T-helper 22 cell (primary cell): ENCODE results near the gene HECTD2.
A peak's percentile ranks its signal among the peaks of the same experiment; 100 is the strongest.
"Not testable (repeated sequence)": the region's sequence is repeated elsewhere in the genome, so short reads cannot be mapped to it uniquely, and the experiment has no call there.

Source experiments
- DNase-seq: peaks from one replicate; pipeline ENCODE4 v3.0.0-alpha.2; 2020; ENCODE audit warnings: low read depth

The HECTD2 gene

GRCh38 chr10:91409869-91410637 is at the start of gene HECTD2:
Gene HECTD2, plus strand, starts transcription at chr10:91410344. Its CDS starts 95 bp downstream, at chr10:91410439.
- peak; percentile 70 for DNase-seq

DNA sequence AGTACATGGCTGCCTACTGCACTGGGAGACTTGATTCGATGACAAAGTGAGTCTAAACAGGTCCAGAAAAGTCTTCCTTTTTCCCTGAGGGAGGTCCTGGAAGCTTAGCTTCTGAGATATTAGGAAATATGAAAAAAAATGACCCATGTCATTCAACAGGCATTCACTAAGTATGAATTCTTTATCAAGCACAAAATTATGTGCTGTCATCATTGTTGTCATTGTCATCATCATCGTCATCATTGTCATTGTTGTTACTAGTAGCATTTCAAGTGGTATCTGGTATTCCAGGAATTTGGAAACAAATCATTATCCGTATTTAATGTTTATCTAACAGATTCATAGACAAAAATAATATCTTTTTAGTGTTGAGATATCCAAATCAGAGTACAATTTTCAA is 49.7 kb upstream of the HECTD2 start:
- DNase-seq = no peak

DNA sequence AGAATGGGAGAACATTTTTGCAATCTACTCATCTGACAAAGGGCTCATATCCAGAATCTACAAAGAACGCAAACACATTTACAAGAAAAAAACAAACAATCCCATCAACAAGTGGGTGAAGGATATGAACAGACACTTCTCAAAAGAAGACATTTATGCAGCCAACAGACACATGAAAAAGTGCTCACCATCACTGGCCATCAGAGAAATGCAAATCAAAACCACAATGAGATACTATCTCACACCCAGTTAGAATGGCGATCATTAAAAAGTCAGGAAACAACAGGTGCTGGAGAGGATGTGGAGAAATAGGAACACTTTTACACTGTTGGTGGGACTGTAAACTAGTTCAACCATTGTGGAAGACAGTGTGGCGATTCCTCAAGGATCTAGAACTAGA is 44.6 kb upstream of the HECTD2 start:
- not testable (repeated sequence) for DNase-seq

GRCh38 chr10:91366704-91367103 is 43.4 kb upstream of the HECTD2 start:
- DNase-seq = no peak

DNA sequence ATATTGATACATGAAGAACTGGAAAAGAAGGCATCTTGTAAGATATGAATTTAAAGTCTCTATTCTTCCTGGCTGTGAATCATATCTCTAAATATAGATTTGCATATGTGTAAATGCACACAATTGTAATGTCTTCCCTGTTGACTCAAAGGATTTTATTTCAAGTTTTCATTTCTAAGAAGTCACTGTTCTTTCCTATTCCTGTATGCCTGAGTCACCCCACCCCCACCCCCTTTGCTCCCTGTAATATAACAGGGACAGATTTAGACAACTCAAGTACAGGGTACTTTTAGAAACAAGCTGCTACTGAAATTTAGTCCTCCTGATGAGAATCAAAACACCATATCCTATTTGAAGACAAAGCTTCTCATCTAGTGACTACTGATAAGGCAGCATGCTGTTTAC is 43.0 kb upstream of the HECTD2 start:
- no peak for DNase-seq

DNA sequence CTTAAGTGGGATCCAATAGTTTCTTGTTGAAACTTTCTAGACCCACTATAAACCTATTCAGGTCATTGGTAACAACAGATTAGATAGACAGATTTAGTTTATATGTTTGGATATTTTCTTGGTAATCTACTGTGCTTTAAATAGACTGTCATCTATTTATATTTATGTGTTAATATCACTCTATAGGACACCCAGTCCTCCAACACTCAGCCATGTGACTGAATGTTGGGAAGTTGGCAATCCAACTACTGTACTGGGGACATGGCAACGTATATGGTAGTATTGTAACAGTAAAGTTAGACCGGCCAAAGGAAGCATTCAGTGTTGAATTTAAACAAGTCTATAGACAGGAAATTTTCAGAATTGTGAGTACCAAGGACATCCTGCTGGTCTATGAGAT is 42.6 kb upstream of the HECTD2 start:
- DNase-seq = no peak

DNA sequence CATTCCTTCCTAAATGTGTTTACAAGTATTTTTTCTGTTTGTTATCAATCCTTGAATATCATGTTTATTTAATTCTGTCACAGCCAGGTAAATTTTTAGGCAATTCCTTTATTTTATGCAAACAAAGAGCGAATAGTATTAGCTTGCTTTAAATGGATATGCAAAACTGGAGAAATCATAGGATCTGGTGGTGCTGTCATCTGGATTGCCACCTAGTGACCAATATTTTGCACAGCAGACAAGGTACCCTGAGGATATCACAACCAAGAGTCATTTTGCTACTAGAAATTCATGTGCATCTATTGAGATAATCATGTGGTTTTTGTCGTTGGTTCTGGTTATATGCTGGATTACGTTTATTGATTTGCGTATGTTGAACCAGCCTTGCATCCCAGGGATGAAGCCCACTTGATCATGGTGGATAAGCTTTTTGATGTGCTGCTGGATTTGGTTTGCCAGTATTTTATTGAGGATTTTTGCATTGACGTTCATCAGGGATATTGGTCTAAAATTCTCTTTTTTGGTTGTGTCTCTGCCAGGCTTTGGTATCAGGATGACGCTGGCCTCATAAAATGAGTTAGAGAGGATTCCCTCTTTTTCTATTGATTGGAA is 40.1 kb upstream of the HECTD2 start:
- DNase-seq = not testable (repeated sequence)

DNA sequence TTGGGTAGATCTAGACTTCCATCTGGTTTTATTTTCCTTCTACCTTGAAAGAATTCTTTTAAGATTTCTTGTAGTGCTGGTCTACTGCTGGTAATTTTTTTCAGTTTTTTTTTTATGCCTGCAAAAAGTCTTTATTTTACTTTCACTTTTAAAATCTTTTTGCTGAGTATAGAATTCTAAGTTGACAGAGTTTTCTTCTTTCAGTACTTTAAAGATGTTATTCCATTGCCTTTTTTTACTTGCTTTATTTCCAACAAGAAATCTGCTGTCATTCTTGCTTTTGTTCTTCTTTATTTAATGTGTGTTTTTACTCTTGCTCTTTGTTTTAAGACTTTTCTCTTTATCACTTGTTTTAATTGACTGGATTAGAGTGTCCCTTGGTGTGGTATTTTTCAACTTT is 36.1 kb upstream of the HECTD2 start:
- DNase-seq = no peak

- DNase-seq = peak; percentile 14
Observed at GRCh38 chr10:91378061-91378460, 32.1 kb upstream of the HECTD2 start.

- DNase-seq = no peak
Observed at GRCh38 chr10:91380873-91381256, 29.3 kb upstream of the HECTD2 start.

- no peak for DNase-seq
Observed at GRCh38 chr10:91381257-91381891, 28.8 kb upstream of the HECTD2 start.

DNA sequence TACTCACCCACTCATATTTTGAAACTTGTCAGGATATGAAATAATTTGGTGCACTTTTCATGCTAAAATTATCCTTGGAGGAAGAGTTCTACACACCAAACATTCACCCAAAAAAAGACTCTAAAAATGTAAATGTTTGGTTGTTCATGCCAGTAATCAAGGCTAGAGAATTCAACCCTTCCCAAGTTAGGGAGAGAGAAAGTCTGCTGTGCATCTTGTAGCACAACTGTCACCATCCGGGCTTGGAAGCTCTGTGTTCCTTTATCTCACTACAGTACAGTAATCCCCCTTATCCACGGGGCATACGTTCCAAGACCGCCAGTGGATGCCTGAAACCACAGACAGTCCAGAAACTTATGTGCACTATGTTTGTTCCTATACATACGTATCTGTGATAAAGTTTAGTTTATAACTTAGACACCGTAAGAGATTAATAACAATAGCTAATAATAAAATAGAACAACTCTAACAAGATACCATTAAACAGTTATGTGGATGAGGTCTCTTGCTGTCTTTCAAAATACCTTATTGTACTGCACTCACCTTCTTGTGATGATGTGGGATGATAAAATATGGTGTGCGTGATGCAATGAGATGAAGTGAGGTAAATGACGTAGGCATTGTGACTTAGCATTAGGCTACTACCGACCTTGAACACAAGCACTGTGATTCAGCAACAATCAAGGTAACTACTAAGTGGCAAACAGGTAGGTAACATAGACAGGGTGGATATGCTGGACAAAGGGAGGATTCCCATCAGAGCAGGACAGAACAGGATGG is 24.6 kb upstream of the HECTD2 start:
- no peak for DNase-seq

DNA sequence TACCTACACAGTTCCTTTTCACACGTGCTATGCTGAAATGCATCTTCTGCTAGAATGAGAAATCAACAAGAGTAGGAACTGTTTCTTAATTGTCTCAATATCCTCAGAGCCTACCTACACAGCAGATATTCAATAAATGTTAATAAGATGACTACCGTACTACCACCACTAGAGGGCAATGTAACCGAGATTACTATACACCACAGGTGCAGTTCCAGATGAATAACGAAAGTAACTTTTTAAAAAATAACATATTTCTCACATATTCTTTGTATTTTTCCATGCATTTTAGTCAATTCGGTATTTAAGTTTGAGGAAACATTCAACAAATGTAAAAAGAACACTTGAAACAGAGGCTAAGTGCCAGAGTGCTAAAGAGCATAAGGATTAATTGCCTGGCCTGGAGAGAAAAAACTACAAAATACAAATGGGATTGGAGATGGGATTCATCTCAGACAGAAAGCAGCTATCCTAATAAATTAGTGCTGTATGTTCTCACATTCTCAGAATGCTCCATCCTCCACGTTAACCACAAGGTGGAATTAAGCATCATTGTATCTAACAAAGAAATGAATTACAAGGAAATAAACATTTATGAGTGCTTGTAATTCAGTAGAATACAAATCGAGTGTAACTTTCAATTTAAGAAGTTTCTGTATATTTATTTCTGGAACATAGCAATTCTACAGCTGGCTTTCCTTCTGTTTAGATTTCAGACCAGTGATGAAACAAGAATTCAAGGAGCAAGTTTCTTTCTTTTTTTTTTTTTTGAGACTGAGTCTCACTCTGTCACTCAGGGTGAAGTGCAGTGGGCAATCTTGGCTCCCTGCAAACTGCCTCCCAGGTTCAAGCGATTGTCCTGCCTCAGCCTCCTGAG is 20.3 kb upstream of the HECTD2 start:
- DNase-seq = no peak

DNA sequence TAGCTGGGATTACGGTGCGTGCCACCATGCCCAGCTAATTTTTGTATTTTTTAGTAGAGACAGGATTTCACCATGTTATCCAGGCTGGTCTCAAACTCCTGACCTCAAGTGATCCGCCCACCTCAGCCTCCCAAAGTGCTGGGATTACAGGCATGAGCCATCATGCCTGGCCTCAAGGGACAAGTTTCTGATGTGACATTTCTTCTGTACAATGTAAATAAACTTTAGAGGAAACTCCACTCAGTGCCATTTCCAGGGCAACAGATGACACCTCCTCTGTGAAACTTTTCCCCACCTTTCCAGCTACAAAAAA is 19.7 kb upstream of the HECTD2 start:
- DNase-seq = not testable (repeated sequence)

- DNase-seq = no peak
Observed at GRCh38 chr10:91391920-91392319, 18.2 kb upstream of the HECTD2 start.

- no peak for DNase-seq
Observed at GRCh38 chr10:91406322-91406721, 3.8 kb upstream of the HECTD2 start.

- DNase-seq = peak; percentile 1
Observed at GRCh38 chr10:91409069-91409868, 875 bp upstream of the HECTD2 start.

GRCh38 chr10:91410638-91411371 is 661 bp downstream of the HECTD2 start:
- DNase-seq = no peak

DNA sequence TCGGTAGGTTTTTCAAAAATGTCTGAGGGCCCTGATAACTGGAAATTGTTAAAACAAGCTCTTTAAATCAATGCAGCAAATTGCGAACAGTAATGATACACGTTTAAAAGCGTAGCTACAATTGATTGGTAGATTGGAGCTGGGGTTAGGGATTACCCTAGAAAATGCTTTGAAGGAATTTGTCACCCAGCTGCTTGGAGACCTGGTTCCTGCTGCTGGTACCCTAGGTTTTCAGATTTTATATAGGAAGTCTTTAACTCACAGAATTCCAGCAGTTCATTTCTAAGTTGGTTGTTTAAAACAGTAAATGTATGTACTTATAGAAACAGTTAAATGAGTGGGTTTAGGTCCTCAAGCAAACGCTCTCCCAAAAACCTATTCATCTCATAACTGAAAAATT is 1.5 kb downstream of the HECTD2 start:
- no peak for DNase-seq
